ENCODE data around the gene MYMK.

The MYMK gene

DNA sequence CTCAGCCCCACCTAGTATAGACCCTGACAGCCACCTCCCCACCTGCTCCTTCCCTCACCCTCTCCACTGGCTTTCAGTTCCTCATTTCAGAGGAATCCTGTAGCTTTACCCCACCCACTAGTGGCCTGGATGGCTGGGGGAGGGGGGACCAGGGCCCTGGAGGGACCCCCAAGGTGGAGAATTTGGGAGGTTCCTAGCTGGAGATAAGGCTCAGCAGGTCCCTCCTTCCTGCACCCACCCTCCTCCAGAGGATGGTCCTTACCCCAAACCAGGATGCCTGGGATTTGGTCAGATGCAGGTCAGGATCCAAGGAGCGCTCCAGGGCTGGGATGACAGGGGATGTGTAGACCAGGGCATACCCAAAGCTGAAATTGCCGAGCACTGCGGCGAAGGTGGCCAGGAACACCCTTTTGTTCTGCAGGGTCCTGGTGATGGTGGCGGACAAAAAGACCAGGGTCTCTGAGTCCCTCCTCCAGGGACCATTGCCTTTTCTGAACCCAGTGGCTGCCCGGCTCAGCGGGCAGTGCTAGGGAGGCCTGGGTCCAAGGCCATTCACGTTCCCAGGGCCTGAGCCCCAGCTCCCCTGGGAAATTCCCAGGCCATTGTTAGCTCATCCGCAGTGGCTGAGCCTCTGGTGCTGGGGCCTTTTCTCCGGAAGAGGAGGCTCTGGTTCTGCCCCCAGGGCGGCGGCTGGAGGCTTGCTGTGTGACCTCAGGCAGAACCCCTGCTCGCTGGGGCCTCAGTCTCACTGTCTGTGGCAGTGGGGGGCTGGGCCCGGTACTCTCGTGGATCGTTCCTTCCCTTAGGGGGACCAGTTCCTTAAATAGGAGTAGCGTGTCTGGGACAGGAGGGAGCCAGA, 46.5 kb downstream of the MYMK start:
- peak; percentile 45 for DNase-seq
- Mint-ChIP-seq H3K27me3 (ENCODE audit: low read depth, poor library complexity) (peaks cover 8% of the 10 kb centered on the region), H3K36me3 (ENCODE audit: low read depth) (no peaks in the 10 kb centered on the region), H3K4me3 (peak overlapping the region; percentile 76), H3K4me1 (peaks cover 16% of the 10 kb centered on the region), H3K27ac (no peak overlapping the region), H3K9me3 (no peaks in the 10 kb centered on the region)
- TF ChIP-seq, protein P1, sequence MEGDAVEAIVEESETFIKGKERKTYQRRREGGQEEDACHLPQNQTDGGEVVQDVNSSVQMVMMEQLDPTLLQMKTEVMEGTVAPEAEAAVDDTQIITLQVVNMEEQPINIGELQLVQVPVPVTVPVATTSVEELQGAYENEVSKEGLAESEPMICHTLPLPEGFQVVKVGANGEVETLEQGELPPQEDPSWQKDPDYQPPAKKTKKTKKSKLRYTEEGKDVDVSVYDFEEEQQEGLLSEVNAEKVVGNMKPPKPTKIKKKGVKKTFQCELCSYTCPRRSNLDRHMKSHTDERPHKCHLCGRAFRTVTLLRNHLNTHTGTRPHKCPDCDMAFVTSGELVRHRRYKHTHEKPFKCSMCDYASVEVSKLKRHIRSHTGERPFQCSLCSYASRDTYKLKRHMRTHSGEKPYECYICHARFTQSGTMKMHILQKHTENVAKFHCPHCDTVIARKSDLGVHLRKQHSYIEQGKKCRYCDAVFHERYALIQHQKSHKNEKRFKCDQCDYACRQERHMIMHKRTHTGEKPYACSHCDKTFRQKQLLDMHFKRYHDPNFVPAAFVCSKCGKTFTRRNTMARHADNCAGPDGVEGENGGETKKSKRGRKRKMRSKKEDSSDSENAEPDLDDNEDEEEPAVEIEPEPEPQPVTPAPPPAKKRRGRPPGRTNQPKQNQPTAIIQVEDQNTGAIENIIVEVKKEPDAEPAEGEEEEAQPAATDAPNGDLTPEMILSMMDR (IDR thresholded peaks at IDR 0.05) = no peak

DNA sequence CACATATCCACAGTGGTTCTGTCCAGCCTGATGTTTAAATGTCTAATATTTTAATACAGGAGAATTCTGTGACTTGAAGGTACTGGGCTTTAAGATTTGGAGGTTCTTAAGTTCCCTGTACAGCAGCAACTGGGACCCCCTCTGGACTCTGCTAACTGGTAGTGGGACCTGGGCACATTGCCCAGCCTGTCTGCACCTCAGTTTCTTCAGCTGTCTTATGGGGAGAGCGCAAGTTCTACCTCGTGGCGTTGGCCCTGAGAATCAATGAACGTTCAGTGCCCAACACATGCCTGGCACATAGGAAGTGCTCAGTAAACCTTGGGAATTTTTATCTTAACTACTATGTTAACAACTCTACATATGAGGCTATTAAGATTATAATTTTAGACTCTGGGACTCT, 47.3 kb downstream of the MYMK start:
- H3K4me3 Mint-ChIP-seq = peak overlapping the region; percentile 52
- H3K27me3 Mint-ChIP-seq (ENCODE audit: low read depth, poor library complexity) = peaks cover 8% of the 10 kb centered on the region
- H3K9me3 Mint-ChIP-seq = no peaks in the 10 kb centered on the region
- TF ChIP-seq, protein P1 (IDR thresholded peaks at IDR 0.05) = no peak
- peaks cover 15% of the 10 kb centered on the region for H3K4me1 Mint-ChIP-seq
- no peak for DNase-seq
- H3K27ac Mint-ChIP-seq = no peak overlapping the region
- no peaks in the 10 kb centered on the region for H3K36me3 Mint-ChIP-seq (ENCODE audit: low read depth)

DNA sequence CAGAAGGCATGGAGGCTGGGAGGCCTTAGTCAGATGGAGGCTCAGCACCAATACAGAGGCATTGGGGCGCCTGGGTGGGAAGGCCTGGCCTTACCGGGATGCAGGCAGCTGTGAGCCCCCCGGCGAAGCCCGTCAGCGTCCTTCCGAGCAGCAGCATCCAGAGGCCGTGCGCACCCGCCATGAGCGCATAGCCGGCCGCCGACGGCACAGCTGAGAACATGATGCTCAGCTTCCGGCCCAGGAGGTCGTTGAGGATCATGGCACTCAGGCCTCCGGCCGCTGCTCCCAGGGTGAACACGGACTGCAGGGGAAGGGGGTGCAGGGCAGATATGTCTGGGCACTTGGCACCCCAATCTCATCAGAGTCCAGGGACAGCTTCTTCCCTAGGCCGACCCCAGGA, 47.8 kb downstream of the MYMK start:
- H3K9me3 Mint-ChIP-seq = no peaks in the 10 kb centered on the region
- H3K27ac Mint-ChIP-seq = no peak overlapping the region
- H3K27me3 Mint-ChIP-seq (ENCODE audit: low read depth, poor library complexity) = peaks cover 8% of the 10 kb centered on the region
- H3K4me3 Mint-ChIP-seq = no peak overlapping the region
- no peak for DNase-seq
- H3K4me1 Mint-ChIP-seq = peaks cover 10% of the 10 kb centered on the region
- H3K36me3 Mint-ChIP-seq (ENCODE audit: low read depth) = no peaks in the 10 kb centered on the region
- TF ChIP-seq, protein P1 (IDR thresholded peaks at IDR 0.05) = no peak

DNA sequence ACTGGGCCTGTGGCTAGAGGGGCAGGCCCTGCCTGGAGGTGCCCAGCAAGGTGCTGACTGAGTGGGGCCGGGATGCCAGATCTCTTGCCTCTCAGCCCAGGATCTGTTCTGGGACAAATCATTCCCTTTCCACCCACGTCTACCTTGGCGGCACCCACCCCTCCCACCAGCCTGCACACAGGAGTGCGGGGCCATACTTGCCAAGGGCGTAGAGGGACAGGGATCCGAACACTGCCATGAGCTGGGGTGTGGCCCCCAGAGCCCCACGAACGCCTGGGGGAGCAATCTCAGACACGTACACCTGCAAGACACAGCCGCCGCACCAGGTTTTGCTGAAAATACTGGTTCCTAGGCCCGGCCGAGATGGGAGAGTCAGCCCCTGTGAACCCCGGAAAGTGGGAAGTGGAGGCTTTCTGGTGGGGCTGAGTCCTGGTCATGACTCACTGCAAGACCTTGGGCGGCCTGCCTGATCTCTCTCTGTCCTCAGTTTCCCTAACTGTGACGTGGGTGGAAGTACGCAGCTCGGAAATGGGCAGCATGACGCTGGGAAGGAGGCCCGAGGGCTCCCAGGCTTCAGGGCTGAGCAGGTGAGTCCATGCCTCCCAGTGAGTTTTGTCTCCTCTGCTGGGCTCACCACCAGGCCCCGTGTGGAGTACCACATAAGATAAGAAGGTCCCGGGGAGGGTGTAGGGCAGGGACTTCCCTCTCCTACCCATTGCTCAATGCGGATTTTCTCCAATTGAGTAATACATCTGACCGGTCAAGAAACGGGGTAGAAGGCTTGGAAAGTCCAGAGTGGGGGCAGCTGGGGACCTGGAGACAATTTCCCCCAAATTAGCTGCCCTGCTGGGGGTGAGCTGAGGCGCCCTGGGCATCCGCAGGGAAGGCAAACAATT, 48.5 kb downstream of the MYMK start:
- TF ChIP-seq, protein P1 (IDR thresholded peaks at IDR 0.05) = no peak
- Mint-ChIP-seq H3K4me1 (peaks cover 10% of the 10 kb centered on the region), H3K9me3 (no peaks in the 10 kb centered on the region), H3K36me3 (ENCODE audit: low read depth) (no peaks in the 10 kb centered on the region), H3K4me3 (no peak overlapping the region), H3K27me3 (ENCODE audit: low read depth, poor library complexity) (peaks cover 8% of the 10 kb centered on the region), H3K27ac (no peak overlapping the region)
- DNase-seq = no peak

DNA sequence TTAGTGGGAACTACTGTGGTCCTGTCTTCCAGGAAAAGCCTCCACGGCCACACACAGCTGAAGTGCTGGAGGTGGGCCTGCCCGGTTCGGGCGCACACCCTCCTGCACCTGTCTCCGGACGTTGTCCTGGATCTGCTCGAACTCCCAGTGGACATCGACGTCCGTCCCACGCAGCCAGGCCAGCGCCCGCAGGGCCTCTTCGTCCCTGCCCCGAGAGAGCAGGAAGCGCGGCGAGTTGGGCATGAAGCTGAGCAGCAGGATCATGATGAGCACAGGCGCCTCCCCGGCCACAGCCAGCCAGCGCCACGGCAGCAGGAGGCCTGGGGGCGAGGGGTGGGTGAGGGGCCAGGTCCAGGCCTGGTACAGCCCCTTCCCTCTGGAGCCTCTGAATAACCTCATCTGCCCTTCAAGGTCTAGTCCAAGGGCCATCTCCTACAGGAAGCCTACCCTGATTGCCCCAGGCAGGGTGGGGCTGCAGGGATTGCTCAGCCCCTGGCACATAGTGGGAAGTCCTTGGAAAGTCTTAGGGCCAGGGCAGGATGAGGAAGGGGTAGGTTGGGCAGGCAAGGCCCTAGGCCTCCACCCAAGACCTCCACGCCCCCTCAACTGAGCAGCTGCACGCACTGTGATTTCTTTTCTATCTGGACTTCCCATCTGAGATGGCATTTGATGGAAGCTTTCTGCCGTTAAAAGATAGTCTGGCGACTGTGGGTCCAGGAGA, 49.3 kb downstream of the MYMK start:
- Mint-ChIP-seq H3K36me3 (ENCODE audit: low read depth) (no peaks in the 10 kb centered on the region), H3K9me3 (no peaks in the 10 kb centered on the region), H3K4me3 (no peak overlapping the region), H3K27ac (no peak overlapping the region), H3K27me3 (ENCODE audit: low read depth, poor library complexity) (peaks cover 5% of the 10 kb centered on the region), H3K4me1 (peaks cover 10% of the 10 kb centered on the region)
- DNase-seq = no peak
- TF ChIP-seq, protein P1 (IDR thresholded peaks at IDR 0.05) = no peak

Data from nephron progenitor cell (in vitro differentiated cells).